Ramos (cell line): ENCODE results near the gene ULK4.

Source experiments
- in situ Hi-C: fragments of 300-500 bp; cut with MboI; formaldehyde crosslinking; loops from one replicate; pipeline ENCODE4 v1.14.3; 2022; ENCODE audit warnings: low sequenced_read_pairs; ENCODE audit not compliant: unreplicated experiment

ULK4 gene

DNA sequence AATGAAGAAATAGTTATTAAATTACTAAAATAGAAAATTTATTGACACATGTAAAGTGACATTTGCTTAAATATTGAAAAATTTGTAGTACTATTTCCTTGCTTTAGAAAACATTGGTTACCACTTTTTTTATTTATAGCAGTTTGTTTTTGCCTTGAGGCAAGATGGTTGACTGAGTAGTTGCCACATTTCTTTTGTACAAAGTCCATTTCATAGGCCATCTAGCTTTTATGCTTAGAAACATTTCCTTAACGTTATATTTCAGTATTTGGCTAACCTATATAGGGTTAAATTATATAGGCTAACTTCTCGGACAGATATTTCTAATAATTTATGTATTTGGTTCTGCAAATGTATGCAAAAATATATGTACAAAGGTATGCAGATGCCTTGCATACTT lies 745.5 kb downstream of the ULK4 start:
- in situ Hi-C loops = no loop called here

DNA sequence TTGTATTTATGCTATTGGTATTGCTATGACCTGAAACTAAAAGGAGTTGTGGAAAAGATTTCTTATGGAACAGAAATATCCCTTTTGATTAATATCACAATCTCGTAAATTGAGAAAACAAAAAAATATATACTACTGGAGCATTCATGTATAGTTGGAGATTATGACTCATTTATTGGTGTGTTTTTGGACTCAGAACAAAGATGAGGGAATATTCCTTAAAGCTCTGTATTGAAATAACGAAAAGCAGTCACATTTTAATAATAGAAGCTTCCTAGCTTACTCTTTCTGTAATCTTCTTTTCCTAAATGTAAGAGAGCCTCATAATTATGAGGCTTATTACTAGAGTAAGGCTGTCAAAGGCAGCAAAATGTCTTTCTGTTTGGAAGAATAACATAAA lies 748.3 kb downstream of the ULK4 start:
- in situ Hi-C loops = no loop called here

GRCh38 chr3:41212088-41212487 lies 749.8 kb downstream of the ULK4 start:
- in situ Hi-C loops = no loop called here

GRCh38 chr3:41210966-41211365 lies 750.9 kb downstream of the ULK4 start:
- in situ Hi-C loops = no loop called here

DNA sequence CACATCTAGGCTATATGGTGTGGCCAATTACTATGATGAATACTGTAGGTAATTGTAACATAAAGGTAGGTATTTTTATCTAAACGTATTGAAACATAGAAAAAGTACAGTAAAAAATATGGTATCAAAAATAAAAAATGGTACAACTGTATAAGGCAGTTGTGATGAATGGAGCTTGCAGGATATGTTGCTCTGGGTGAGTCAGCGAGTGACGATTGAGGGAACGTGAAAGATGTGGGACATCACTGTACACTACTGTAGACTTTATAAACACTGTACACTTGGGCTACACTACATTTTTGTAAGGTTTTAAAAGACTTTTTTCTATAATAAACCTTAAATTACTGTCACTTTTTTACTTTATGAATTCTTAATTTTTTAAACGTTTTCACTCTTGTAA lies 752.3 kb downstream of the ULK4 start:
- in situ Hi-C loops = no loop called here

- in situ Hi-C loops = no loop called here
These were observed 753.2 kb downstream of the ULK4 start for GRCh38 chr3:41208507-41209220.

DNA sequence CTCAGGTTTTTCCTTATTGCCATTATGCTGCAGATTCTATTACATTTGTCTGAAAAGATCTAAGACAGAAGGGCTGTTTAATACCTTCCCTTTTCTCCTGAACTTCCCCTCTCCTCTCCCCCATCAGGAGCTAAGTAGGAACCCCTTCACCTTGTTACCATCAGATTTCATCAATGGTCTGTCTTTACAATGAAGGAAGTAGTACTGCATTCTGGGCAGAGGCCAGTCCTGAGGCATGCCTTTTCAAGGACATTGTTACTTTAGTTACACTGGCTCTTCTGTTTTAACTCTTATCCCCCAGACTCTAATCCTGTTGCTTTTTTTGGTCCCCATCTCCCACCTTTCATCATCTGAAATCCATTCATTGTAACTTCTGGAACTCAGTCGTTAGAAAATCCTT lies 754.5 kb downstream of the ULK4 start:
- in situ Hi-C loops = no loop called here

- in situ Hi-C loops = no loop called here
These were observed 756.3 kb downstream of the ULK4 start for GRCh38 chr3:41205591-41205990.

GRCh38 chr3:41204369-41204768 lies 757.5 kb downstream of the ULK4 start:
- in situ Hi-C loops = no loop called here

GRCh38 chr3:41202834-41203345 lies 759.0 kb downstream of the ULK4 start:
- in situ Hi-C loops = no loop called here

DNA sequence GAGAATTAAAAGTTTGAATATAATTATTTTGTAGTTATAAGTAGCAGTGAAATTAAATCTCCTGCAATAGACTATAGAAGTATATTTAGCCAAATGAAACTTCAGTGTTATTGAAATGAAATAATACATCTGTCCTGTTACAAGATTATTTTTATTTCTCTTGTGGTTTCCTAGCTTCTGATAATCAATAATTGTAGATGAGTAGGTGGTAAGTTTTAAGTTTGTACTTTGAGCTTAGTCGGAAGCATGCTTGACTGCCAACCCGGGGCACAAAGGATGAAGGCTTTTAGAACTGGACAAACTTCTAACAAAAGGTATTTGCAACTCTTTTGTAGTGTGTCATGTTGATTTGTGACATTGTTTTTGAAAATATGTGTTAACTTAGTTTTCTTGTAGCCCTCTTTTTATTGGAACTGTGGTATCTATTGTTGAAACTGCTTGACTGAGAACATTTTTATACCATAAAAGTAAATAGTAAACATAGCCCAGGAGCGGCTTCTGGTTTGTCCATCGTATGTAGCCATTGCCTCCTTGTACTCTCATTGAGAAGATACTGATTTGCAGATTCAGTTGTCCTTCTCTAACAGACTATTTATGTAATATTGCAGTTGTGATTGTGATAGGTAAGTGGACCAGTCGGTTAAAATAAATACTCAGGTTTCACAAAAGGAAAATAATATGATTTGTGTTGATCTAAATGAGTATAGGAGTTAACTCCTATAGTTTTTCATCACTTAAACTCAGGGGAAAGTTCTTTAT lies 759.6 kb downstream of the ULK4 start:
- in situ Hi-C loops = no loop called here

DNA sequence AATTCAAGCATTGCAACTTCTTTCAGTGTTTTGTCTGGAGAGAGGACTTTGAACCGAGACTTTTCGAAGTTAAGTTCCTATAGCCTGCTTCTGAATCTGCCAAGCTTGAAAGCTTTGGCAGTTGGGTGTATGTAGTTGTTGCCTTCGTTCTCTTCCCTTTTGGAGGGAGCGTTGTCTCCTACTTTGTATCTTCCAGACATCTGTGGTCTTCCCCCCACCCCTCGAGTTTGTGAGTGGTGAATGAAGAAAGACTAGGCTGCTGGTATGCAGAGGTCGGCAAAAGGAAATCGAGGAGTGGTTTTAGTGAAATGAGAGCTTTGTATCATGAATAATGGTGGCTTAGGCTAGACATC lies 761.3 kb downstream of the ULK4 start:
- in situ Hi-C loops = no loop called here

GRCh38 chr3:41199866-41200668 lies 761.8 kb downstream of the ULK4 start:
- in situ Hi-C loops = no loop called here

DNA sequence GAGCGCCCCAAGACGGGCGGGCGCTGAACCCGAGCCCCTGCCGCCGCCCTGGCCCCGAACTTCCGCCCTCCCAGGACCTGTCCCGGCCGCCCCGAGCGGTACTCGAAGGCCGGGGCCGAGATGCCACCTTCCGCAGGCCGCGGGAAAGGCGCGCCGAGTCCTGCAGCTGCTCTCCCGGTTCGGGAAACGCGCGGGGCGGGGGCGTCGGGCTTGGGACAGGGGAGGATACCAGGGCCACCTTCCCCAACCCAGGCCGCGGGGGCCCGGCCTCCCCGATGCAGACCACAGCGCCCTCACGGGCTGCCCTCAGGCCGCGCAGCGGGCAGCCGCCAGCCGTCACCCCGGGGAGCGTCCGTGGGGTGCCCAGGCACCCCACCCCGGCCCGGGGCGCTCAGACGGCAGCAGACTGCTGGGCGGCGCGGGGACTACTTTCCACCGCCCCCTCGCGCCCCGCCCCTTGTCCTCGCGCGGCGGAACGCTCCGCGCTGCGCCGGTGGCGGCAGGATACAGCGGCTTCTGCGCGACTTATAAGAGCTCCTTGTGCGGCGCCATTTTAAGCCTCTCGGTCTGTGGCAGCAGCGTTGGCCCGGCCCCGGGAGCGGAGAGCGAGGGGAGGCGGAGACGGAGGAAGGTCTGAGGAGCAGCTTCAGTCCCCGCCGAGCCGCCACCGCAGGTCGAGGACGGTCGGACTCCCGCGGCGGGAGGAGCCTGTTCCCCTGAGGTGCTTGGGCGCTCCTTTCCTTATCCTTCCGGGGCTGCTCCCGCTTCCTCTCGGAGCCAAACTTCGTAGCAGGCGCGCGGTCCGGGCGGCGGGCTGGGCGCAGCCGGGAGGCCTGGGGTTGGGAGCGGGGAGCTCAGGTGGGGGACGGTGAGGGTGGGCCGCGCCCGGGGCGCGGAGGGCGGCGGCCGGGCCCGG lies 762.7 kb downstream of the ULK4 start, which contains the start of gene CTNNB1:
CTNNB1 (plus strand) TSS at position 556 of the 916 bp plus-strand sequence. CDS start 24,564 bp downstream, outside the sequence.
- in situ Hi-C loops = no loop called here

GRCh38 chr3:41198526-41198925 lies 763.4 kb downstream of the ULK4 start:
- in situ Hi-C loops = no loop called here

- in situ Hi-C loops = no loop called here
These were observed 763.9 kb downstream of the ULK4 start for GRCh38 chr3:41198046-41198445.
